IMR-90 (cell line): Measurements from ENCODE around the gene PCSK6. TPM values are rescaled to one million over a fixed set of nuclear protein-coding genes. Genes with fewer than 3 reads are reported as not detected.

ENCODE experiments used
- ATAC-seq: fragments of 200-7000 bp; cut with Tn5 transposase; 2 replicates; pipeline ENCODE4 v1.9.1; 2020; ENCODE audit warnings: low read depth, mild to moderate bottlenecking, moderate library complexity
- BruUV-seq: library from RNA; stranded (reverse); fragments of 400-500 nt; replicated peaks from 2 replicates; lab custom pipeline; 2021; lab: Mats Ljungman, UMichigan
- CTCF ChIA-PET: fragments of 300-600 bp; formaldehyde crosslinking; extraction: SDS; loops from one replicate; lab custom pipeline; 2021; ENCODE audit warnings: antibody characterized with exemption; lab: Yijun Ruan, JAX
- POLR2A ChIA-PET: fragments of 300-600 bp; sonication (Branson Sonifier 250); formaldehyde crosslinking; loops from one replicate; lab custom pipeline; 2022; ENCODE audit warnings: antibody characterized with exemption; ENCODE audit not compliant: unreplicated experiment; lab: Charles Lee
- DNase-seq: peaks from one replicate; pipeline ENCODE4 v3.0.0; 2013
- H2AFZ ChIP-seq: replicated peaks from 2 replicates; pipeline ENCODE3; 2013; ENCODE audit warnings: low read length, mild to moderate bottlenecking; ENCODE audit not compliant: poor library complexity
- H2AK5ac ChIP-seq: 2 replicates; pipeline ENCODE4 v1.6.1; 2013; ENCODE audit warnings: low read depth, low read length, inconsistent platforms
- H2AK9ac ChIP-seq: replicated peaks from 2 replicates; pipeline ENCODE3; 2013; ENCODE audit warnings: mild to moderate bottlenecking, low read depth, low read length, moderate library complexity; ENCODE audit not compliant: poor library complexity
- H2BK120ac ChIP-seq: 2 replicates; pipeline ENCODE4 v1.6.1; 2013; ENCODE audit warnings: low read depth, low read length, inconsistent platforms
- H2BK15ac ChIP-seq: 3 replicates; pipeline ENCODE4 v1.6.1; 2013; ENCODE audit warnings: low read depth, low read length, inconsistent platforms
- H2BK20ac ChIP-seq: 2 replicates; pipeline ENCODE4 v1.6.1; 2013; ENCODE audit warnings: low read depth, mild to moderate bottlenecking, inconsistent platforms, low read length, moderate library complexity
- H2BK5ac ChIP-seq: 2 replicates; pipeline ENCODE4 v1.6.1; 2013; ENCODE audit warnings: mild to moderate bottlenecking, low read depth, low read length, inconsistent platforms; ENCODE audit not compliant: poor library complexity, severe bottlenecking
- H3K14ac ChIP-seq: replicated peaks from 2 replicates; pipeline ENCODE4 v1.6.1; 2013; ENCODE audit warnings: low read depth, low read length, inconsistent platforms
- H3K18ac ChIP-seq: 2 replicates; pipeline ENCODE4 v1.6.1; 2013; ENCODE audit warnings: low read depth, low read length, control low read depth
- H3K23ac ChIP-seq: 2 replicates; pipeline ENCODE4 v1.6.1; 2013; ENCODE audit warnings: low read depth, low read length, inconsistent platforms
- H3K27ac ChIP-seq: 2 replicates; pipeline ENCODE4 v1.5.1; 2013; ENCODE audit warnings: mild to moderate bottlenecking, control low read depth, low read length; ENCODE audit not compliant: insufficient read depth
- H3K27me3 ChIP-seq: 2 replicates; pipeline ENCODE4 v1.6.1; 2013; ENCODE audit warnings: low read length; ENCODE audit not compliant: control insufficient read depth, insufficient read depth
- H3K36me3 ChIP-seq: 2 replicates; pipeline ENCODE4 v1.6.1; 2013; ENCODE audit warnings: low read length, mixed read lengths; ENCODE audit not compliant: control insufficient read depth, insufficient read depth
- H3K4ac ChIP-seq: 2 replicates; pipeline ENCODE4 v1.6.1; 2013; ENCODE audit warnings: low read depth, low read length, inconsistent platforms
- H3K4me1 ChIP-seq: 2 replicates; pipeline ENCODE4 v1.6.1; 2013; ENCODE audit warnings: low read length, mixed read lengths; ENCODE audit not compliant: control insufficient read depth, insufficient read depth
- H3K4me2 ChIP-seq: 2 replicates; pipeline ENCODE4 v1.6.1; 2013; ENCODE audit warnings: low read depth, mild to moderate bottlenecking, control low read depth, low read length, moderate library complexity
- H3K4me3 ChIP-seq: 2 replicates; pipeline ENCODE4 v1.5.1; 2013; ENCODE audit warnings: low read depth, mild to moderate bottlenecking, control low read depth, low read length, moderate library complexity; ENCODE audit not compliant: insufficient read depth
- H3K56ac ChIP-seq: 2 replicates; pipeline ENCODE4 v1.6.1; 2013; ENCODE audit warnings: low read length, inconsistent platforms; ENCODE audit not compliant: insufficient read depth; ENCODE audit errors: extremely low read depth
- H3K79me1 ChIP-seq, 2 experiments: 2 replicates each; pipeline ENCODE4 v1.6.1; 2013; ENCODE audit warnings: low read length in 2 of 2, inconsistent platforms in 1 of 2, low read depth in 1 of 2
- H3K9ac ChIP-seq: 2 replicates; pipeline ENCODE4 v1.6.1; 2013; ENCODE audit warnings: low read depth, low read length, control low read depth
- H3K9me1 ChIP-seq: 2 replicates; pipeline ENCODE4 v1.6.1; 2013; ENCODE audit warnings: low read length, inconsistent platforms; ENCODE audit not compliant: insufficient read depth
- H3K9me3 ChIP-seq: 2 replicates; pipeline ENCODE4 v1.6.1; 2013; ENCODE audit warnings: low read length; ENCODE audit not compliant: control insufficient read depth, insufficient read depth
- H4K20me1 ChIP-seq: 2 replicates; pipeline ENCODE4 v1.6.1; 2013; ENCODE audit warnings: low read length, inconsistent platforms; ENCODE audit not compliant: insufficient read depth
- H4K5ac ChIP-seq: 2 replicates; pipeline ENCODE4 v1.6.1; 2013; ENCODE audit warnings: mild to moderate bottlenecking, low read depth, low read length, control low read depth
- H4K8ac ChIP-seq, 2 experiments: 2 replicates each; pipeline ENCODE4 v1.6.1; 2013; ENCODE audit warnings: low read depth in 2 of 2, low read length in 2 of 2, control low read depth in 1 of 2, inconsistent platforms in 1 of 2
- H4K91ac ChIP-seq: 2 replicates; pipeline ENCODE4 v1.6.1; 2013; ENCODE audit warnings: low read depth, low read length, inconsistent platforms; ENCODE audit not compliant: insufficient read depth
- BHLHE40 ChIP-seq: fragments of 150-350 bp; IDR thresholded peaks from 2 replicates; pipeline ENCODE4 v1.6.1; 2016; ENCODE audit warnings: mild to moderate bottlenecking, low read depth, low read length
- CEBPB ChIP-seq: IDR thresholded peaks from 2 replicates; pipeline ENCODE4 v1.6.1; 2012; ENCODE audit warnings: low read depth, low read length, improper control_type of control experiment
- CHD1 ChIP-seq: IDR thresholded peaks from 2 replicates; pipeline ENCODE4 v1.6.1; 2012; ENCODE audit warnings: low read depth, low read length, improper control_type of control experiment
- FOS ChIP-seq: fragments of 150-350 bp; IDR thresholded peaks from 2 replicates; pipeline ENCODE4 v1.6.1; 2016; ENCODE audit warnings: low read depth, low read length
- MAFK ChIP-seq: IDR thresholded peaks from 2 replicates; pipeline ENCODE4 v1.6.1; 2012; ENCODE audit warnings: low read depth, low read length, improper control_type of control experiment
- MAZ ChIP-seq: IDR thresholded peaks from 2 replicates; pipeline ENCODE4 v1.6.1; 2012; ENCODE audit warnings: low read depth, mild to moderate bottlenecking, low read length, improper control_type of control experiment, moderate library complexity, borderline replicate concordance
- MXI1 ChIP-seq: IDR thresholded peaks from 2 replicates; pipeline ENCODE4 v1.6.1; 2012; ENCODE audit warnings: low read depth, mild to moderate bottlenecking, low read length, moderate library complexity, borderline replicate concordance
- NFE2L2 ChIP-seq: fragments of 150-350 bp; IDR thresholded peaks from 2 replicates; pipeline ENCODE4 v1.6.1; 2016; ENCODE audit warnings: low read depth, mild to moderate bottlenecking, low read length
- POLR2A ChIP-seq: IDR thresholded peaks from 2 replicates; pipeline ENCODE4 v1.6.1; 2012; ENCODE audit warnings: mild to moderate bottlenecking, low read depth, low read length
- RAD21 ChIP-seq: IDR thresholded peaks from 2 replicates; pipeline ENCODE4 v1.6.1; 2012; ENCODE audit warnings: low read length, improper control_type of control experiment
- RCOR1 ChIP-seq: IDR thresholded peaks from 2 replicates; pipeline ENCODE4 v1.6.1; 2012; ENCODE audit warnings: mild to moderate bottlenecking, low read length, improper control_type of control experiment; ENCODE audit not compliant: insufficient replicate concordance
- RFX5 ChIP-seq: IDR thresholded peaks from 2 replicates; pipeline ENCODE4 v1.8.0; 2012; ENCODE audit warnings: low read depth, mild to moderate bottlenecking, low read length, moderate library complexity
- SMC3 ChIP-seq: fragments of 150-350 bp; IDR thresholded peaks from 2 replicates; pipeline ENCODE4 v1.6.1; 2016; ENCODE audit warnings: low read depth, mild to moderate bottlenecking, antibody characterized with exemption, low read length, moderate library complexity
- WGBS, 2 experiments: methylation state at CpG; one replicate each; pipeline versions ENCODE4 v1.1.5 to v1.1.7; 2013; ENCODE audit warnings: missing lambda C conversion rate in 2 of 2; ENCODE audit not compliant: insufficient read length in 1 of 2; ENCODE audit errors: extremely low coverage in 2 of 2; 5-methylcytosine and 5-hydroxymethylcytosine counted together
- dilution Hi-C: fragments of 300-500 bp; cut with HindIII; formaldehyde crosslinking; loops from one replicate; pipeline ENCODE4 v1.14.3; 2018; ENCODE audit warnings: low sequenced_read_pairs; ENCODE audit not compliant: unreplicated experiment
- in situ Hi-C: fragments of 300-500 bp; cut with MboI; formaldehyde crosslinking; loops from 3 replicates; pipeline ENCODE4 v1.14.3; 2019; ENCODE audit warnings: low sequenced_read_pairs, inconsistent platforms, mixed read lengths
- intact Hi-C: fragments of 100-400 bp; cut with micrococcal nuclease; formaldehyde crosslinking; loops from 2 replicates; pipeline ENCODE4 v1.10.0; 2022
- polyA plus RNA-seq, 3 experiments: library from polyadenylated mRNA; depleted of rRNA; stranded (reverse); fragments of >200 nt; gene quantifications; 2 replicates each; pipeline ENCODE4 v1.2.3, GENCODE V29; 2012; ENCODE audit warnings: low replicate concordance in 1 of 3
- total RNA-seq: library from RNA; depleted of rRNA; stranded (reverse); fragments of >200 nt; gene quantifications from 2 replicates; pipeline ENCODE4 v1.2.3, GENCODE V29; 2012
- TF ChIP-seq, protein P1 (sequence below): fragments of 150-350 bp; IDR thresholded peaks from 2 replicates; pipeline ENCODE4 v1.6.1; 2017; ENCODE audit warnings: mild to moderate bottlenecking, antibody characterized with exemption, low read length, low read depth
- TF ChIP-seq, protein P2 (sequence below): fragments of 150-350 bp; IDR thresholded peaks from 2 replicates; pipeline ENCODE4 v1.6.1; 2016; ENCODE audit warnings: low read depth, mild to moderate bottlenecking, low read length, moderate library complexity, borderline replicate concordance
- TF ChIP-seq, protein P3 (sequence below): conservative IDR thresholded peaks from 2 replicates; pipeline ENCODE4 v1.5.1; 2012; ENCODE audit warnings: mild to moderate bottlenecking, low read depth, low read length, improper control_type of control experiment

Gene PCSK6
- total and polyA plus RNA-seq, 2 of the 4 experiments (the other 2 are of a cell fraction) = not detected

DNA sequence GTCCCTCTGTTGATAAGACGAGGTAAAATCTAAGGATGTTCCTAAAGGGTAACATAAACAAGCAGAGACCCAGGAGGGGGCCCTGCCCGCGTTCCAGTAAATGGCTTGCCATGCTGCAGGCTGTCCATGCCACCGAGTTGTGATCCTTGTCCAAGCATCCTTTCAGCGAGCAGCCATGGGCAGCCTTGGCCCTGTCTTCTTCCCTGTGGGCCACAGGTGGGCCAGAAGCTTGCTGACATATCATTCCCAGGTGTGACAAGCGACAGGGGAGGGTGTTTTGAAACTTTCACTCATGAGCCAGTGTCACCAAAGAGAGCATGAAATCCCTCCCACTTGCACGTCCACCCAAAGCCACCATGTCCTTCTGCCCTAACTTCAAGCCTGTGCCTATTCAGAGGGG lies 53.7 kb downstream of the PCSK6 start:
- ChIA-PET POLR2A (interaction anchor here (0.6 kb wide), 1 partner anchor 30 kb away, joined by 5 read pairs; no protein-coding TSS in a partner anchor), CTCF (no interaction called here)
- Histone ChIP-seq H3K23ac (no peak overlapping the region), H3K27me3 (peaks cover 13% of the 10 kb centered on the region), H2AK5ac (no peak overlapping the region), H3K4me3 (no peak overlapping the region), H2AK9ac (no peak overlapping the region), H3K18ac (no peak overlapping the region), H3K9ac (no peak overlapping the region), H3K9me1 (0 out of 2 replicates have a peak, but pooled peaks cover 3% of the 10 kb centered on the region), H4K91ac (no peak overlapping the region), H3K9me3 (no peaks in the 10 kb centered on the region), H2BK5ac (no peak overlapping the region), H3K4me2 (no peak overlapping the region), H3K27ac (no peak overlapping the region), H4K8ac (no peak overlapping the region), H2AFZ (no peak overlapping the region), H3K79me1 (no peaks in the 10 kb centered on the region), H4K20me1 (no peaks in the 10 kb centered on the region), H4K5ac (no peak overlapping the region), H3K14ac (no peak overlapping the region), H3K4ac (no peak overlapping the region), H2BK20ac (no peak overlapping the region), H3K56ac (no peak overlapping the region), H2BK120ac (no peak overlapping the region), H3K36me3 (no peaks in the 10 kb centered on the region), H2BK15ac (no peak overlapping the region), H3K4me1 (no peaks in the 10 kb centered on the region; the same call in 1 of the 2 replicates)
- dilution Hi-C loops (no loop called here), intact Hi-C loops (no loop called here), in situ Hi-C loops (no loop called here)
- ATAC-seq (no peak), DNase-seq (no peak)
- TF ChIP-seq RFX5 (no peak), NFE2L2 (no peak), BHLHE40 (no peak), SMC3 (no peak), MAFK (no peak), RCOR1 (no peak), MAZ (no peak), FOS (no peak), CEBPB (no peak), RAD21 (no peak), MXI1 (no peak), POLR2A (no peak), CHD1 (no peak)
- TF ChIP-seq, protein P1, sequence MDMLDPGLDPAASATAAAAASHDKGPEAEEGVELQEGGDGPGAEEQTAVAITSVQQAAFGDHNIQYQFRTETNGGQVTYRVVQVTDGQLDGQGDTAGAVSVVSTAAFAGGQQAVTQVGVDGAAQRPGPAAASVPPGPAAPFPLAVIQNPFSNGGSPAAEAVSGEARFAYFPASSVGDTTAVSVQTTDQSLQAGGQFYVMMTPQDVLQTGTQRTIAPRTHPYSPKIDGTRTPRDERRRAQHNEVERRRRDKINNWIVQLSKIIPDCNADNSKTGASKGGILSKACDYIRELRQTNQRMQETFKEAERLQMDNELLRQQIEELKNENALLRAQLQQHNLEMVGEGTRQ = no peak
- TF ChIP-seq, protein P2, sequence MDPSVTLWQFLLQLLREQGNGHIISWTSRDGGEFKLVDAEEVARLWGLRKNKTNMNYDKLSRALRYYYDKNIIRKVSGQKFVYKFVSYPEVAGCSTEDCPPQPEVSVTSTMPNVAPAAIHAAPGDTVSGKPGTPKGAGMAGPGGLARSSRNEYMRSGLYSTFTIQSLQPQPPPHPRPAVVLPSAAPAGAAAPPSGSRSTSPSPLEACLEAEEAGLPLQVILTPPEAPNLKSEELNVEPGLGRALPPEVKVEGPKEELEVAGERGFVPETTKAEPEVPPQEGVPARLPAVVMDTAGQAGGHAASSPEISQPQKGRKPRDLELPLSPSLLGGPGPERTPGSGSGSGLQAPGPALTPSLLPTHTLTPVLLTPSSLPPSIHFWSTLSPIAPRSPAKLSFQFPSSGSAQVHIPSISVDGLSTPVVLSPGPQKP = no peak
- TF ChIP-seq, protein P3, sequence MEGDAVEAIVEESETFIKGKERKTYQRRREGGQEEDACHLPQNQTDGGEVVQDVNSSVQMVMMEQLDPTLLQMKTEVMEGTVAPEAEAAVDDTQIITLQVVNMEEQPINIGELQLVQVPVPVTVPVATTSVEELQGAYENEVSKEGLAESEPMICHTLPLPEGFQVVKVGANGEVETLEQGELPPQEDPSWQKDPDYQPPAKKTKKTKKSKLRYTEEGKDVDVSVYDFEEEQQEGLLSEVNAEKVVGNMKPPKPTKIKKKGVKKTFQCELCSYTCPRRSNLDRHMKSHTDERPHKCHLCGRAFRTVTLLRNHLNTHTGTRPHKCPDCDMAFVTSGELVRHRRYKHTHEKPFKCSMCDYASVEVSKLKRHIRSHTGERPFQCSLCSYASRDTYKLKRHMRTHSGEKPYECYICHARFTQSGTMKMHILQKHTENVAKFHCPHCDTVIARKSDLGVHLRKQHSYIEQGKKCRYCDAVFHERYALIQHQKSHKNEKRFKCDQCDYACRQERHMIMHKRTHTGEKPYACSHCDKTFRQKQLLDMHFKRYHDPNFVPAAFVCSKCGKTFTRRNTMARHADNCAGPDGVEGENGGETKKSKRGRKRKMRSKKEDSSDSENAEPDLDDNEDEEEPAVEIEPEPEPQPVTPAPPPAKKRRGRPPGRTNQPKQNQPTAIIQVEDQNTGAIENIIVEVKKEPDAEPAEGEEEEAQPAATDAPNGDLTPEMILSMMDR = no peak
- BruUV-seq = no TSS peak
- WGBS, 2 experiments = 92% methylated on average over 2 of the region's 7 CpGs; no CpG with 5 or more reads in 1 of the 2 experiments
